ENCODE data around the gene MRPS16. TPM values are rescaled to one million over a fixed set of nuclear protein-coding genes. Genes with fewer than 3 reads are reported as not detected.

MRPS16 gene
- total and polyA plus RNA-seq, 2 of the 13 experiments (the other 11 are each of a cell fraction or from before 2014, with no cell fraction given) = 70.1 to 135 TPM

GRCh38 chr10:73252445-73253224 is at the start of gene MRPS16 (continued):
- peak; percentile 90 for TF ChIP-seq HOXA3 (CRISPR knock-in tag; IDR thresholded peaks at IDR 0.05)
- peak; percentile 59; the same call in 1 of the 2 replicates for TF ChIP-seq ISL2 (CRISPR knock-in tag; IDR thresholded peaks at IDR 0.05)
- TF ChIP-seq ZNF224 (CRISPR knock-in tag; IDR thresholded peaks at IDR 0.05) = 0 out of 2 replicates have a peak, but pooled peaks have one; percentile 63
- peak; percentile 74; the same call in 1 of the 2 replicates for TF ChIP-seq ZBTB26 (CRISPR knock-in tag; IDR thresholded peaks at IDR 0.05; ENCODE audit: borderline replicate concordance)
- no peak for TF ChIP-seq PHB2 (IDR thresholded peaks at IDR 0.05; ENCODE audit: partially characterized antibody)
- peak; percentile 69; the same call in 1 of the 2 replicates for TF ChIP-seq KLF12 (CRISPR knock-in tag; IDR thresholded peaks at IDR 0.05; ENCODE audit: borderline replicate concordance)
- TF ChIP-seq GTF2F1 (IDR thresholded peaks at IDR 0.05; ENCODE audit: low read length) = no peak
- peak; percentile 90 for TF ChIP-seq ZNF776 (CRISPR knock-in tag; IDR thresholded peaks at IDR 0.05)
- 0 out of 2 replicates have a peak, but pooled peaks have one; percentile 40 for TF ChIP-seq ZNF570 (CRISPR knock-in tag; IDR thresholded peaks at IDR 0.05; ENCODE audit: borderline replicate concordance)
- peak; percentile 38; the same call in 1 of the 2 replicates for TF ChIP-seq ZNF333 (CRISPR knock-in tag; IDR thresholded peaks at IDR 0.05; ENCODE audit: borderline replicate concordance)
- peak; percentile 53; the same call in 1 of the 2 replicates for TF ChIP-seq ZNF230 (CRISPR knock-in tag; IDR thresholded peaks at IDR 0.05)
- TF ChIP-seq TBX3 (IDR thresholded peaks at IDR 0.05; ENCODE audit: borderline replicate concordance) = peak; percentile 26; the same call in 1 of the 2 replicates
- peak; percentile 78; the same call in 1 of the 2 replicates for TF ChIP-seq ZNF605 (CRISPR knock-in tag; IDR thresholded peaks at IDR 0.05)
- TF ChIP-seq ELF3 (CRISPR knock-in tag; IDR thresholded peaks at IDR 0.05) = peak; percentile 77
- TF ChIP-seq ZC3H13 (CRISPR knock-in tag; IDR thresholded peaks at IDR 0.05) = 0 out of 2 replicates have a peak, but pooled peaks have one; percentile 9
- peak; percentile 99 for TF ChIP-seq SAP130 (CRISPR knock-in tag; IDR thresholded peaks at IDR 0.05; ENCODE audit: low read depth)
- no peak for TF ChIP-seq ADNP (CRISPR knock-in tag; IDR thresholded peaks at IDR 0.05)
- no peak for TF ChIP-seq FLYWCH1 (CRISPR knock-in tag; IDR thresholded peaks at IDR 0.05)
- peak; percentile 78 for TF ChIP-seq GMEB2 (CRISPR knock-in tag; IDR thresholded peaks at IDR 0.05; ENCODE audit: low read depth)
- TF ChIP-seq ZSCAN12 (CRISPR knock-in tag; IDR thresholded peaks at IDR 0.05) = no peak
- 0 out of 2 replicates have a peak, but pooled peaks have one; percentile 37 for TF ChIP-seq ZNF850 (CRISPR knock-in tag; conservative IDR thresholded peaks at IDR 0.05)
- 0 out of 2 replicates have a peak, but pooled peaks have one; percentile 37 for TF ChIP-seq MLX (CRISPR knock-in tag; IDR thresholded peaks at IDR 0.05)
- peak; percentile 77; the same call in 1 of the 2 replicates for TF ChIP-seq ZNF441 (CRISPR knock-in tag; IDR thresholded peaks at IDR 0.05; ENCODE audit: borderline replicate concordance)
- TF ChIP-seq REL (CRISPR knock-in tag; conservative IDR thresholded peaks at IDR 0.05) = 0 out of 2 replicates have a peak, but pooled peaks have one; percentile 23
- no peak for TF ChIP-seq ZHX1 (CRISPR knock-in tag; IDR thresholded peaks at IDR 0.05; ENCODE audit: low read depth)
